Central memory CD8-positive, alpha-beta T cell (primary cell): ENCODE measurements around the gene DGKB.

ENCODE experiments used
- ATAC-seq: fragments of 150-1000 bp; cut with Tn5 transposase; replicated peaks from 2 replicates; pipeline ENCODE4 v1.10.0; 2022; ENCODE audit warnings: mild to moderate bottlenecking, moderate FRiP score, moderate number of reproducible peaks; ENCODE audit not compliant: poor library complexity, severe bottlenecking; ENCODE audit errors: extremely low read depth
- DNase-seq, 2 donors: peaks; one replicate each; pipeline ENCODE4 v3.0.0; 2021; ENCODE audit warnings: low spot score in 2 of 2
- H3K27ac Mint-ChIP-seq: one replicate; pipeline ENCODE4 v1.8.0; 2022; ENCODE audit warnings: low read depth, mild to moderate bottlenecking, moderate library complexity, mixed read lengths
- H3K27me3 Mint-ChIP-seq: one replicate; pipeline ENCODE4 v1.8.0; 2022; ENCODE audit warnings: mixed read lengths
- H3K36me3 Mint-ChIP-seq: one replicate; pipeline ENCODE4 v1.8.0; 2022; ENCODE audit warnings: mild to moderate bottlenecking, moderate library complexity, mixed read lengths; ENCODE audit not compliant: insufficient read depth
- H3K4me1 Mint-ChIP-seq: one replicate; pipeline ENCODE4 v1.8.0; 2022; ENCODE audit warnings: mixed read lengths
- H3K4me3 Mint-ChIP-seq: one replicate; pipeline ENCODE4 v1.8.0; 2022; ENCODE audit warnings: mild to moderate bottlenecking, moderate library complexity, mixed read lengths
- H3K9me3 Mint-ChIP-seq: one replicate; pipeline ENCODE4 v1.8.0; 2022; ENCODE audit warnings: mixed read lengths

The DGKB gene

GRCh38 chr7:14432924-14433323 lies 469.6 kb downstream of the DGKB start:
- Mint-ChIP-seq H3K27me3 (no peaks in the 10 kb centered on the region), H3K4me3 (no peak overlapping the region), H3K4me1 (no peaks in the 10 kb centered on the region), H3K36me3 (no peaks in the 10 kb centered on the region), H3K27ac (no peak overlapping the region), H3K9me3 (no peaks in the 10 kb centered on the region)
- no peak for DNase-seq
- ATAC-seq = no peak

GRCh38 chr7:14430926-14431325 lies 471.6 kb downstream of the DGKB start:
- Mint-ChIP-seq H3K27ac (no peak overlapping the region), H3K27me3 (no peaks in the 10 kb centered on the region), H3K4me3 (no peak overlapping the region), H3K36me3 (no peaks in the 10 kb centered on the region), H3K4me1 (no peaks in the 10 kb centered on the region), H3K9me3 (no peaks in the 10 kb centered on the region)
- DNase-seq (no peak), ATAC-seq (no peak)

GRCh38 chr7:14425559-14425958 lies 477.0 kb downstream of the DGKB start:
- no peak for ATAC-seq

GRCh38 chr7:14424675-14425074 lies 477.9 kb downstream of the DGKB start:
- no peaks in the 10 kb centered on the region for H3K9me3 Mint-ChIP-seq
- no peak overlapping the region for H3K27ac Mint-ChIP-seq
- no peak for ATAC-seq
- no peaks in the 10 kb centered on the region for H3K27me3 Mint-ChIP-seq
- H3K4me3 Mint-ChIP-seq = no peak overlapping the region
- no peaks in the 10 kb centered on the region for H3K36me3 Mint-ChIP-seq
- DNase-seq = no peak
- no peaks in the 10 kb centered on the region for H3K4me1 Mint-ChIP-seq

More at GRCh38 chr7:14425559-14425958, 477.0 kb downstream of the DGKB start:
- Mint-ChIP-seq H3K27me3 (no peaks in the 10 kb centered on the region), H3K4me1 (no peaks in the 10 kb centered on the region), H3K4me3 (no peak overlapping the region), H3K36me3 (no peaks in the 10 kb centered on the region), H3K9me3 (no peaks in the 10 kb centered on the region), H3K27ac (no peak overlapping the region)
- no peak for DNase-seq

- DNase-seq (no peak), ATAC-seq (no peak)
- H3K27me3 Mint-ChIP-seq = no peaks in the 10 kb centered on the region
- no peaks in the 10 kb centered on the region for H3K9me3 Mint-ChIP-seq
- H3K4me1 Mint-ChIP-seq = no peaks in the 10 kb centered on the region
- no peaks in the 10 kb centered on the region for H3K36me3 Mint-ChIP-seq
- H3K4me3 Mint-ChIP-seq = no peak overlapping the region
- H3K27ac Mint-ChIP-seq = no peak overlapping the region
Observed at GRCh38 chr7:14420768-14421167, 481.8 kb downstream of the DGKB start.

- H3K4me3 Mint-ChIP-seq = no peak overlapping the region
- no peaks in the 10 kb centered on the region for H3K27me3 Mint-ChIP-seq
- no peaks in the 10 kb centered on the region for H3K9me3 Mint-ChIP-seq
- ATAC-seq = no peak
- no peak overlapping the region for H3K27ac Mint-ChIP-seq
- no peaks in the 10 kb centered on the region for H3K36me3 Mint-ChIP-seq
- no peak for DNase-seq
- H3K4me1 Mint-ChIP-seq = no peaks in the 10 kb centered on the region
Observed at GRCh38 chr7:14419531-14419930, 483.0 kb downstream of the DGKB start.

GRCh38 chr7:14418633-14419032 lies 483.9 kb downstream of the DGKB start:
- DNase-seq = no peak
- H3K27ac Mint-ChIP-seq = no peak overlapping the region
- no peaks in the 10 kb centered on the region for H3K4me1 Mint-ChIP-seq
- no peaks in the 10 kb centered on the region for H3K27me3 Mint-ChIP-seq
- no peaks in the 10 kb centered on the region for H3K36me3 Mint-ChIP-seq
- ATAC-seq = no peak
- no peaks in the 10 kb centered on the region for H3K9me3 Mint-ChIP-seq
- H3K4me3 Mint-ChIP-seq = no peak overlapping the region

- Mint-ChIP-seq H3K27ac (no peak overlapping the region), H3K36me3 (no peaks in the 10 kb centered on the region), H3K4me1 (no peaks in the 10 kb centered on the region), H3K27me3 (no peaks in the 10 kb centered on the region), H3K9me3 (no peaks in the 10 kb centered on the region), H3K4me3 (no peak overlapping the region)
- ATAC-seq (no peak), DNase-seq (no peak)
Observed at GRCh38 chr7:14414274-14414986, 488.1 kb downstream of the DGKB start.

GRCh38 chr7:14407246-14408015 lies 495.1 kb downstream of the DGKB start:
- no peaks in the 10 kb centered on the region for H3K27me3 Mint-ChIP-seq
- ATAC-seq = no peak
- no peak for DNase-seq
- no peaks in the 10 kb centered on the region for H3K9me3 Mint-ChIP-seq
- no peak overlapping the region for H3K4me3 Mint-ChIP-seq
- no peaks in the 10 kb centered on the region for H3K4me1 Mint-ChIP-seq
- peaks cover 2% of the 10 kb centered on the region for H3K36me3 Mint-ChIP-seq
- H3K27ac Mint-ChIP-seq = no peak overlapping the region

- DNase-seq (no peak), ATAC-seq (no peak)
- Mint-ChIP-seq H3K27ac (no peak overlapping the region), H3K4me3 (no peak overlapping the region), H3K4me1 (no peaks in the 10 kb centered on the region), H3K27me3 (no peaks in the 10 kb centered on the region), H3K36me3 (peaks cover 2% of the 10 kb centered on the region), H3K9me3 (no peaks in the 10 kb centered on the region)
Observed at GRCh38 chr7:14403587-14403986, 499.0 kb downstream of the DGKB start.

- Mint-ChIP-seq H3K27ac (no peak overlapping the region), H3K27me3 (no peaks in the 10 kb centered on the region), H3K9me3 (no peaks in the 10 kb centered on the region), H3K4me1 (no peaks in the 10 kb centered on the region), H3K36me3 (peaks cover 2% of the 10 kb centered on the region), H3K4me3 (no peak overlapping the region)
- no peak for DNase-seq
- ATAC-seq = no peak
Observed at GRCh38 chr7:14400271-14400670, 502.3 kb downstream of the DGKB start.

- Mint-ChIP-seq H3K4me1 (no peaks in the 10 kb centered on the region), H3K36me3 (peaks cover 2% of the 10 kb centered on the region), H3K27me3 (no peaks in the 10 kb centered on the region), H3K9me3 (no peaks in the 10 kb centered on the region), H3K4me3 (no peak overlapping the region), H3K27ac (no peak overlapping the region)
- DNase-seq (no peak), ATAC-seq (no peak)
Observed at GRCh38 chr7:14398526-14398925, 504.0 kb downstream of the DGKB start.

GRCh38 chr7:14395860-14396259 lies 506.7 kb downstream of the DGKB start:
- Mint-ChIP-seq H3K4me1 (no peaks in the 10 kb centered on the region), H3K36me3 (peaks cover 1% of the 10 kb centered on the region), H3K9me3 (no peaks in the 10 kb centered on the region), H3K27ac (no peak overlapping the region), H3K27me3 (no peaks in the 10 kb centered on the region), H3K4me3 (no peak overlapping the region)
- no peak for ATAC-seq
- DNase-seq = no peak
